ENCODE results near the gene UQCR10. TPM values are rescaled to one million over a fixed set of nuclear protein-coding genes. Genes with fewer than 3 reads are reported as not detected.

The UQCR10 gene
- total RNA-seq, 1 experiment from 2014 or later = 119 TPM

GRCh38 chr22:29798318-29798717 lies 31.1 kb downstream of the UQCR10 start:
- Histone ChIP-seq H3K9me2 (ENCODE audit: insufficient read depth) (no peaks in the 10 kb centered on the region), H3K4me2 (ENCODE audit: low read length) (peak overlapping the region; percentile 73), H2AFZ (ENCODE audit: low read depth, low read length, poor library complexity, severe bottlenecking) (no peak overlapping the region), H3K79me2 (ENCODE audit: insufficient read depth, low read length) (no peaks in the 10 kb centered on the region), H4K20me1 (ENCODE audit: insufficient read depth) (no peaks in the 10 kb centered on the region), H3K27ac (ENCODE audit: low read depth, low read length) (peak overlapping the region; percentile 67), H3K9ac (ENCODE audit: low read length) (no peak overlapping the region), H3K4me3 (replicated peaks in 1 of 2; ENCODE audit: low read depth in 1 of 2, low read length in 2 of 2) (no peak overlapping the region), H3K9me3 (ENCODE audit: control insufficient read depth in 1 of 2, insufficient read depth in 1 of 2, low read depth in 1 of 2, low read length in 2 of 2) (no peaks in the 10 kb centered on the region), H3K27me3 (ENCODE audit: insufficient read depth, low read length) (no peaks in the 10 kb centered on the region), H3K36me3 (ENCODE audit: control insufficient read depth in 1 of 2, insufficient read depth in 2 of 2, low read length in 2 of 2) (peaks cover 11 to 25% of the 10 kb centered on the region in 2 experiments; a peak in 3 of 4 replicates), H3K4me1 (ENCODE audit: control insufficient read depth in 1 of 2, insufficient read depth in 2 of 2, low read length in 2 of 2) (peaks cover 26 to 28% of the 10 kb centered on the region in 2 experiments)
- intact Hi-C loops (cut with micrococcal nuclease) = no loop called here
- ChIA-PET POLR2A (no interaction called here), CTCF (no interaction called here), RAD21 (ENCODE audit: low non-redundant PET in 1 of 2, low total read pairs in 2 of 2, uncharacterized antibody in 2 of 2, unreplicated experiment in 2 of 2) (no interaction called here)
- ATAC-seq (no peak), DNase-seq (ENCODE audit: low read depth, low spot score) (no peak)
- no TSS peak for BruUV-seq (replicated peaks)
- TF ChIP-seq ZNF274 (IDR thresholded peaks at IDR 0.05; ENCODE audit: low read depth, low read length) (no peak), ELF1 (IDR thresholded peaks at IDR 0.05; ENCODE audit: borderline replicate concordance, low read depth) (no peak), SIN3A (IDR thresholded peaks at IDR 0.05; ENCODE audit: low read depth) (no peak), MAX (IDR thresholded peaks at IDR 0.05) (no peak), SP1 (IDR thresholded peaks at IDR 0.05; ENCODE audit: low read depth) (no peak), ZBTB33 (IDR thresholded peaks at IDR 0.05; ENCODE audit: extremely low read depth, insufficient replicate concordance, low read length) (no peak), TCF7L2 (IDR thresholded peaks at IDR 0.05; ENCODE audit: borderline replicate concordance, extremely low read depth, insufficient read depth, insufficient read length) (no peak), CEBPB (IDR thresholded peaks at IDR 0.05; ENCODE audit: low read depth) (no peak), REST (IDR thresholded peaks at IDR 0.05; ENCODE audit: low read depth) (no peak), JUND (IDR thresholded peaks at IDR 0.05) (no peak), CBX3 (IDR thresholded peaks at IDR 0.05; ENCODE audit: low read depth) (no peak)

All from HCT116 (cell line).